ENCODE measurements around the gene FZD2. TPM values are rescaled to one million over a fixed set of nuclear protein-coding genes. Genes with fewer than 3 reads are reported as not detected.

The FZD2 gene
- total and polyA plus RNA-seq, 2 of the 13 experiments (the other 11 are each of a cell fraction or from before 2014, with no cell fraction given) = 0.07 to 0.13 TPM

GRCh38 chr17:44541884-44542581, 15.3 kb upstream of the FZD2 start (continued):
- TF ChIP-seq ZNF513 (CRISPR knock-in tag; conservative IDR thresholded peaks at IDR 0.05) (no peak), RARG (CRISPR knock-in tag; IDR thresholded peaks at IDR 0.05; ENCODE audit: low read depth) (no peak), FOXO1 (CRISPR knock-in tag; IDR thresholded peaks at IDR 0.05) (no peak), SATB2 (CRISPR knock-in tag; IDR thresholded peaks at IDR 0.05) (no peak), ZSCAN20 (CRISPR knock-in tag; IDR thresholded peaks at IDR 0.05; ENCODE audit: borderline replicate concordance) (no peak), TGIF2 (CRISPR knock-in tag; IDR thresholded peaks at IDR 0.05) (no peak)

- peak; percentile 64 for DNase-seq (ENCODE audit: low spot score)
- no peak overlapping the region for H3K27ac ChIP-seq (ENCODE audit: extremely low read length, insufficient read depth, low read length)
- no peaks in the 10 kb centered on the region for H3K9me3 ChIP-seq (ENCODE audit: low read length)
- H3K9ac ChIP-seq (ENCODE audit: insufficient read depth, low read depth, low read length) = no peak overlapping the region
- in situ Hi-C loops (cut with HindIII; ENCODE audit: extremely low pct_ligation_motif_present, low pct_unique_long_range_greater_than_20kb) (loop anchor here (5.0 kb wide), 1 partner anchor 89 kb away; no protein-coding TSS in a partner anchor), intact Hi-C loops (cut with micrococcal nuclease; ENCODE audit: unreplicated experiment) (no loop called here)
- 2% methylated on average over 5 of the region's 5 CpGs for WGBS (ENCODE audit: low lambda C conversion rate)
- H3K79me2 ChIP-seq (ENCODE audit: insufficient read depth, low read length) = no peaks in the 10 kb centered on the region
- no peaks in the 10 kb centered on the region for H4K20me1 ChIP-seq (ENCODE audit: insufficient read depth, low read length)
- H3K4me1 ChIP-seq (ENCODE audit: insufficient read depth, low read length) = peaks cover 26% of the 10 kb centered on the region
- peak; percentile 67 for ATAC-seq
- FAIRE-seq = no peak
- H2AFZ ChIP-seq (ENCODE audit: low read length) = no peak overlapping the region
- H3K4me3 ChIP-seq (replicated peaks in 1 of 3; ENCODE audit: insufficient read depth in 1 of 3, low read depth in 2 of 3, low read length in 3 of 3) = no peak overlapping the region
- no TSS peak for BruUV-seq (replicated peaks)
- CTCF ChIA-PET (ENCODE audit: low intra/inter-chr PET ratio, low total read pairs) = interaction anchor here (1.0 kb wide), 1 partner anchor 10 kb away, joined by 3 read pairs; no protein-coding TSS in a partner anchor
- peaks cover 1 to 7% of the 10 kb centered on the region in 2 experiments; a peak in 2 of 5 replicates for H3K27me3 ChIP-seq (ENCODE audit: control insufficient read depth in 1 of 2, insufficient read depth in 2 of 2, low read length in 2 of 2)
- POLR2A ChIA-PET = interaction anchor here (0.7 to 1.0 kb wide), 2 partner anchors 9 to 14 kb away, joined by 4 read pairs; partner anchors contain the start of gene FZD2
- H3K36me3 ChIP-seq (replicated peaks in 1 of 2; ENCODE audit: control insufficient read depth in 1 of 2, insufficient read depth in 2 of 2, low read length in 2 of 2) = no peaks in the 10 kb centered on the region
- H3K4me2 ChIP-seq (ENCODE audit: low read depth, low read length) = peak overlapping the region; percentile 32; the same call in 1 of the 2 replicates
- TF ChIP-seq ZNF562 (CRISPR knock-in tag; IDR thresholded peaks at IDR 0.05; ENCODE audit: borderline replicate concordance) (no peak), ZNF780A (CRISPR knock-in tag; IDR thresholded peaks at IDR 0.05) (no peak), SNAI1 (CRISPR knock-in tag; IDR thresholded peaks at IDR 0.05; ENCODE audit: borderline replicate concordance) (no peak), TEAD3 (CRISPR knock-in tag; optimal IDR thresholded peaks at IDR 0.05; ENCODE audit: borderline replicate concordance) (peak; percentile 92), ATF4 (CRISPR knock-in tag; IDR thresholded peaks at IDR 0.05) (no peak), FOXM1 (CRISPR knock-in tag; IDR thresholded peaks at IDR 0.05) (no peak), ELK4 (CRISPR knock-in tag; IDR thresholded peaks at IDR 0.05; ENCODE audit: borderline replicate concordance) (no peak), POGK (CRISPR knock-in tag; conservative IDR thresholded peaks at IDR 0.05) (no peak), PHF21A (CRISPR knock-in tag; IDR thresholded peaks at IDR 0.05) (peak; percentile 26; the same call in 1 of the 2 replicates)
Measured at GRCh38 chr17:44543213-44543904, 13.9 kb upstream of the FZD2 start.
